K562 (cell line): ENCODE results near the gene ENTREP3. TPM values are rescaled to one million over a fixed set of nuclear protein-coding genes. Genes with fewer than 3 reads are reported as not detected.

ENCODE experiments used
- CEBPG ChIP-seq, 3 experiments: fragments of 200-800 bp in 1 of 3; sonication (Bioruptor generic) in 1 of 3; sonication (generic) in 1 of 3; formaldehyde crosslinking in 1 of 3; IDR thresholded peaks in 2 of 3; conservative IDR thresholded peaks in 1 of 3; 2 replicates each; pipeline versions ENCODE4 v1.6.1 to v1.8.0; 2016 to 2022; ENCODE audit warnings: missing compliant biosample characterization in 2 of 3, missing genetic modification characterization in 2 of 3, mild to moderate bottlenecking in 1 of 3, missing genetic modification reagents in 1 of 3
- CHD1 ChIP-seq: fragments of 200-600 bp; sonication (generic); IDR thresholded peaks from one replicate; pipeline ENCODE4 v1.6.1; 2012; ENCODE audit warnings: mild to moderate bottlenecking, moderate library complexity, low read length, inconsistent platforms
- CUX1 ChIP-seq: fragments of 200-800 bp; sonication (Bioruptor generic); IDR thresholded peaks from 2 replicates; pipeline ENCODE4 v1.6.1; 2016; ENCODE audit warnings: missing genetic modification characterization, missing compliant biosample characterization
- ERF ChIP-seq: fragments of 450-650 bp; formaldehyde crosslinking; IDR thresholded peaks from 2 replicates; pipeline ENCODE4 v1.4.0; 2020; ENCODE audit warnings: mild to moderate bottlenecking, mixed read lengths
- FOSL1 ChIP-seq: fragments of 200-800 bp; sonication (Bioruptor generic); conservative IDR thresholded peaks from 2 replicates; pipeline ENCODE4 v1.6.1; 2016; ENCODE audit warnings: missing genetic modification characterization, missing compliant biosample characterization
- HNRNPLL ChIP-seq: fragments of 200-400 bp; formaldehyde crosslinking; IDR thresholded peaks from 2 replicates; pipeline ENCODE4 v1.6.1; 2017; ENCODE audit warnings: low read length, low read depth, mild to moderate bottlenecking; ENCODE audit not compliant: poor library complexity, severe bottlenecking
- MEIS2 ChIP-seq: fragments of 450-650 bp; IDR thresholded peaks from 2 replicates; pipeline ENCODE4 v1.6.1; 2014; ENCODE audit warnings: mild to moderate bottlenecking; ENCODE audit not compliant: partially characterized antibody
- RBBP5 ChIP-seq: fragments of 200-600 bp; sonication (generic); IDR thresholded peaks from 2 replicates; pipeline ENCODE4 v1.6.1; 2012; ENCODE audit warnings: borderline replicate concordance, mild to moderate bottlenecking, low read length, control low read depth, inconsistent platforms; ENCODE audit not compliant: insufficient read depth, poor library complexity, severe bottlenecking
- ZNF143 ChIP-seq: sonication (generic); formaldehyde crosslinking; IDR thresholded peaks from 2 replicates; pipeline ENCODE4 v1.9.0; 2022; ENCODE audit warnings: mild to moderate bottlenecking, missing genetic modification reagents
- ZNF24 ChIP-seq: fragments of 450-650 bp; IDR thresholded peaks from 2 replicates; pipeline ENCODE4 v1.6.1; 2016
- polyA plus RNA-seq, 8 experiments: library from polyadenylated mRNA; depleted of rRNA in 4 of 8; stranded (reverse) in 5 of 8; unstranded in 3 of 8; fragments of >200 nt; fragmentation: Nextera tagmentation in 2 of 8; fragmentation: Illumina TruSeq in 1 of 8; extraction: Ambion mirVana in 2 of 8; extraction: Trizol in 1 of 8; gene quantifications; 2 replicates each; pipeline versions ENCODE4 v1.2.1 to v1.2.3, GENCODE V29; 2011 to 2014; ENCODE audit warnings: inconsistent platforms in 1 of 8, missing spikeins in 1 of 8
- total RNA-seq, 7 experiments: library from RNA; depleted of rRNA in 6 of 7; stranded (reverse); fragments of >200 nt in 6 of 7; fragmentation: Illumina TruSeq in 2 of 7; extraction: Trizol in 2 of 7; gene quantifications; 2 replicates each; pipeline versions ENCODE4 v1.2.1 to v1.2.3, GENCODE V29; 2011 to 2021; ENCODE audit warnings: low replicate concordance in 1 of 7
- TF ChIP-seq, protein P1 (sequence below): fragments of 450-650 bp; IDR thresholded peaks from 2 replicates; pipeline ENCODE4 v1.6.1; 2016; ENCODE audit warnings: mild to moderate bottlenecking, moderate library complexity

The ENTREP3 gene
- total and polyA plus RNA-seq, 9 of the 15 experiments (the other 6 are each of a cell fraction or from before 2014, with no cell fraction given): 1.9 to 41.8 (median 5.9) TPM

DNA sequence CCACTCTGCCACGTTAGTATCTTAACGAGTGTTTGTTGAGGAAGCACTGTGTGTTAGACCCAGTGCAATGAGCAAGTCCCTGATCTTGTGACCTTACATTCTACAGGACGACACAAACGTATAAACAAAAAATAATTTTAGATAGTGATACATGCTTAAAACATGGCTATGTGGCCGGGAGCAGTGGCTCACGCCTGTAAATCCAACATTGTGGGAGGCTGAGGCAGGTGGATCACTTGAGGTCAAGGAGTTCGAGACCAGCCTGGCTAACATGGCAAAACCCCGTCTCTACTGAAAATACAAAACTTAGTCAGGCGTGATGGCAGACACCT, 27.2 kb downstream of the ENTREP3 start (continued):
- TF ChIP-seq, protein P1, sequence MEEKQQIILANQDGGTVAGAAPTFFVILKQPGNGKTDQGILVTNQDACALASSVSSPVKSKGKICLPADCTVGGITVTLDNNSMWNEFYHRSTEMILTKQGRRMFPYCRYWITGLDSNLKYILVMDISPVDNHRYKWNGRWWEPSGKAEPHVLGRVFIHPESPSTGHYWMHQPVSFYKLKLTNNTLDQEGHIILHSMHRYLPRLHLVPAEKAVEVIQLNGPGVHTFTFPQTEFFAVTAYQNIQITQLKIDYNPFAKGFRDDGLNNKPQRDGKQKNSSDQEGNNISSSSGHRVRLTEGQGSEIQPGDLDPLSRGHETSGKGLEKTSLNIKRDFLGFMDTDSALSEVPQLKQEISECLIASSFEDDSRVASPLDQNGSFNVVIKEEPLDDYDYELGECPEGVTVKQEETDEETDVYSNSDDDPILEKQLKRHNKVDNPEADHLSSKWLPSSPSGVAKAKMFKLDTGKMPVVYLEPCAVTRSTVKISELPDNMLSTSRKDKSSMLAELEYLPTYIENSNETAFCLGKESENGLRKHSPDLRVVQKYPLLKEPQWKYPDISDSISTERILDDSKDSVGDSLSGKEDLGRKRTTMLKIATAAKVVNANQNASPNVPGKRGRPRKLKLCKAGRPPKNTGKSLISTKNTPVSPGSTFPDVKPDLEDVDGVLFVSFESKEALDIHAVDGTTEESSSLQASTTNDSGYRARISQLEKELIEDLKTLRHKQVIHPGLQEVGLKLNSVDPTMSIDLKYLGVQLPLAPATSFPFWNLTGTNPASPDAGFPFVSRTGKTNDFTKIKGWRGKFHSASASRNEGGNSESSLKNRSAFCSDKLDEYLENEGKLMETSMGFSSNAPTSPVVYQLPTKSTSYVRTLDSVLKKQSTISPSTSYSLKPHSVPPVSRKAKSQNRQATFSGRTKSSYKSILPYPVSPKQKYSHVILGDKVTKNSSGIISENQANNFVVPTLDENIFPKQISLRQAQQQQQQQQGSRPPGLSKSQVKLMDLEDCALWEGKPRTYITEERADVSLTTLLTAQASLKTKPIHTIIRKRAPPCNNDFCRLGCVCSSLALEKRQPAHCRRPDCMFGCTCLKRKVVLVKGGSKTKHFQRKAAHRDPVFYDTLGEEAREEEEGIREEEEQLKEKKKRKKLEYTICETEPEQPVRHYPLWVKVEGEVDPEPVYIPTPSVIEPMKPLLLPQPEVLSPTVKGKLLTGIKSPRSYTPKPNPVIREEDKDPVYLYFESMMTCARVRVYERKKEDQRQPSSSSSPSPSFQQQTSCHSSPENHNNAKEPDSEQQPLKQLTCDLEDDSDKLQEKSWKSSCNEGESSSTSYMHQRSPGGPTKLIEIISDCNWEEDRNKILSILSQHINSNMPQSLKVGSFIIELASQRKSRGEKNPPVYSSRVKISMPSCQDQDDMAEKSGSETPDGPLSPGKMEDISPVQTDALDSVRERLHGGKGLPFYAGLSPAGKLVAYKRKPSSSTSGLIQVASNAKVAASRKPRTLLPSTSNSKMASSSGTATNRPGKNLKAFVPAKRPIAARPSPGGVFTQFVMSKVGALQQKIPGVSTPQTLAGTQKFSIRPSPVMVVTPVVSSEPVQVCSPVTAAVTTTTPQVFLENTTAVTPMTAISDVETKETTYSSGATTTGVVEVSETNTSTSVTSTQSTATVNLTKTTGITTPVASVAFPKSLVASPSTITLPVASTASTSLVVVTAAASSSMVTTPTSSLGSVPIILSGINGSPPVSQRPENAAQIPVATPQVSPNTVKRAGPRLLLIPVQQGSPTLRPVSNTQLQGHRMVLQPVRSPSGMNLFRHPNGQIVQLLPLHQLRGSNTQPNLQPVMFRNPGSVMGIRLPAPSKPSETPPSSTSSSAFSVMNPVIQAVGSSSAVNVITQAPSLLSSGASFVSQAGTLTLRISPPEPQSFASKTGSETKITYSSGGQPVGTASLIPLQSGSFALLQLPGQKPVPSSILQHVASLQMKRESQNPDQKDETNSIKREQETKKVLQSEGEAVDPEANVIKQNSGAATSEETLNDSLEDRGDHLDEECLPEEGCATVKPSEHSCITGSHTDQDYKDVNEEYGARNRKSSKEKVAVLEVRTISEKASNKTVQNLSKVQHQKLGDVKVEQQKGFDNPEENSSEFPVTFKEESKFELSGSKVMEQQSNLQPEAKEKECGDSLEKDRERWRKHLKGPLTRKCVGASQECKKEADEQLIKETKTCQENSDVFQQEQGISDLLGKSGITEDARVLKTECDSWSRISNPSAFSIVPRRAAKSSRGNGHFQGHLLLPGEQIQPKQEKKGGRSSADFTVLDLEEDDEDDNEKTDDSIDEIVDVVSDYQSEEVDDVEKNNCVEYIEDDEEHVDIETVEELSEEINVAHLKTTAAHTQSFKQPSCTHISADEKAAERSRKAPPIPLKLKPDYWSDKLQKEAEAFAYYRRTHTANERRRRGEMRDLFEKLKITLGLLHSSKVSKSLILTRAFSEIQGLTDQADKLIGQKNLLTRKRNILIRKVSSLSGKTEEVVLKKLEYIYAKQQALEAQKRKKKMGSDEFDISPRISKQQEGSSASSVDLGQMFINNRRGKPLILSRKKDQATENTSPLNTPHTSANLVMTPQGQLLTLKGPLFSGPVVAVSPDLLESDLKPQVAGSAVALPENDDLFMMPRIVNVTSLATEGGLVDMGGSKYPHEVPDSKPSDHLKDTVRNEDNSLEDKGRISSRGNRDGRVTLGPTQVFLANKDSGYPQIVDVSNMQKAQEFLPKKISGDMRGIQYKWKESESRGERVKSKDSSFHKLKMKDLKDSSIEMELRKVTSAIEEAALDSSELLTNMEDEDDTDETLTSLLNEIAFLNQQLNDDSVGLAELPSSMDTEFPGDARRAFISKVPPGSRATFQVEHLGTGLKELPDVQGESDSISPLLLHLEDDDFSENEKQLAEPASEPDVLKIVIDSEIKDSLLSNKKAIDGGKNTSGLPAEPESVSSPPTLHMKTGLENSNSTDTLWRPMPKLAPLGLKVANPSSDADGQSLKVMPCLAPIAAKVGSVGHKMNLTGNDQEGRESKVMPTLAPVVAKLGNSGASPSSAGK: peak; percentile 3; the same call in 1 of the 2 replicates
- 0 out of 2 replicates have a peak, but pooled peaks have one; percentile 56 for TF ChIP-seq CUX1
- TF ChIP-seq FOSL1 (tag): no peak
- no peak for TF ChIP-seq MEIS2
- TF ChIP-seq ERF (CRISPR knock-in tag): no peak
- TF ChIP-seq CHD1: no peak
- TF ChIP-seq HNRNPLL: no peak
- no peak for TF ChIP-seq RBBP5
- TF ChIP-seq ZNF143 (CRISPR knock-in tag): no peak
- no peak for TF ChIP-seq CEBPG (CRISPR knock-in tag; IDR thresholded peaks at IDR 0.05)
- TF ChIP-seq CEBPG (tag; conservative IDR thresholded peaks at IDR 0.05 in 1 of 2, IDR thresholded peaks at IDR 0.05 in 1 of 2): no peak
- TF ChIP-seq ZNF24: no peak
